Stimulated activated CD8-positive, alpha-beta memory T cell treated with anti-CD3 and anti-CD28 coated beads, Interleukin-12 subunit alpha, Interleukin-12 subunit beta, amount 100 ng/mL, for 4 hours (primary cell): ENCODE results near the gene KLHL5.
"Not testable (repeated sequence)": the region's sequence is repeated elsewhere in the genome, so short reads cannot be mapped to it uniquely, and the experiment has no call there.

ENCODE experiments used
- DNase-seq: peaks from one replicate; pipeline ENCODE4 v3.0.0-alpha.2; 2020; ENCODE audit warnings: low read depth

Gene KLHL5

GRCh38 chr4:39103291-39103690 lies 41.3 kb downstream of the KLHL5 start:
- no peak for DNase-seq

- DNase-seq = no peak
Observed at GRCh38 chr4:39104255-39104654, 42.2 kb downstream of the KLHL5 start.

GRCh38 chr4:39106011-39106410 lies 44.0 kb downstream of the KLHL5 start:
- DNase-seq = no peak

- no peak for DNase-seq
Observed at GRCh38 chr4:39114436-39114835, 52.4 kb downstream of the KLHL5 start.

GRCh38 chr4:39118034-39118658 lies 56.1 kb downstream of the KLHL5 start:
- DNase-seq = no peak

GRCh38 chr4:39120418-39120817 lies 58.4 kb downstream of the KLHL5 start:
- no peak for DNase-seq

GRCh38 chr4:39124885-39125599 lies 63.0 kb downstream of the KLHL5 start:
- DNase-seq = no peak

- no peak for DNase-seq
Observed at GRCh38 chr4:39125600-39125985, 63.6 kb downstream of the KLHL5 start.

- no peak for DNase-seq
Observed at GRCh38 chr4:39126256-39127095, 64.4 kb downstream of the KLHL5 start.

GRCh38 chr4:39133623-39134022 lies 71.6 kb downstream of the KLHL5 start:
- no peak for DNase-seq

- DNase-seq = no peak
Observed at GRCh38 chr4:39134683-39135306, 72.8 kb downstream of the KLHL5 start.

- DNase-seq = not testable (repeated sequence)
Observed at GRCh38 chr4:39138227-39138626, 76.2 kb downstream of the KLHL5 start.

- no peak for DNase-seq
Observed at GRCh38 chr4:39146211-39146610, 84.2 kb downstream of the KLHL5 start.

- no peak for DNase-seq
Observed at GRCh38 chr4:39154009-39154408, 92.0 kb downstream of the KLHL5 start.

GRCh38 chr4:39157520-39157919 lies 95.5 kb downstream of the KLHL5 start:
- DNase-seq = no peak

GRCh38 chr4:39166177-39166576 lies 104.1 kb downstream of the KLHL5 start:
- no peak for DNase-seq

- DNase-seq = no peak
Observed at GRCh38 chr4:39166669-39167068, 104.6 kb downstream of the KLHL5 start.

GRCh38 chr4:39169426-39169825 lies 107.4 kb downstream of the KLHL5 start:
- DNase-seq = no peak

GRCh38 chr4:39170301-39170700 lies 108.3 kb downstream of the KLHL5 start:
- no peak for DNase-seq
